Natural killer cell (primary cell): Measurements from ENCODE around the gene AUTS2. TPM values are rescaled to one million over a fixed set of nuclear protein-coding genes. Genes with fewer than 3 reads are reported as not detected.
A peak's percentile ranks its signal among the peaks of the same experiment; 100 is the strongest.

Experiments
- ATAC-seq, 3 donors: fragments of 150-1000 bp in 2 of 3; fragments of 200-7000 bp in 1 of 3; cut with Tn5 transposase; 1 replicate in 1 of 3; 2 replicates in 2 of 3; pipeline ENCODE4 v1.10.0; 2021; ENCODE audit warnings: mild to moderate bottlenecking in 2 of 3, moderate library complexity in 2 of 3
- DNase-seq, 2 donors: peaks; one replicate each; pipeline versions ENCODE4 v3.0.0 to v3.0.0-alpha.2; 2013 to 2021; ENCODE audit warnings: mixed read lengths in 1 of 2
- H3K27ac ChIP-seq: one replicate; pipeline ENCODE4 v1.5.1; 2013; ENCODE audit warnings: mild to moderate bottlenecking, low read length
- H3K27me3 ChIP-seq: one replicate; pipeline ENCODE4 v1.6.1; 2013; ENCODE audit warnings: low read length; ENCODE audit not compliant: control insufficient read depth, insufficient read depth
- H3K36me3 ChIP-seq: one replicate; pipeline ENCODE4 v1.6.1; 2013; ENCODE audit warnings: low read length; ENCODE audit not compliant: control insufficient read depth, insufficient read depth
- H3K4me1 ChIP-seq: one replicate; pipeline ENCODE4 v1.6.1; 2013; ENCODE audit warnings: low read length; ENCODE audit not compliant: control insufficient read depth, insufficient read depth
- H3K4me3 ChIP-seq: one replicate; pipeline ENCODE4 v1.5.1; 2013; ENCODE audit warnings: low read length
- H3K9me3 ChIP-seq: one replicate; pipeline ENCODE4 v1.6.1; 2013; ENCODE audit warnings: low read length; ENCODE audit not compliant: control insufficient read depth, insufficient read depth
- H3K27ac Mint-ChIP-seq, 2 donors: one replicate each; pipeline ENCODE4 v1.8.0; 2022; ENCODE audit warnings: mild to moderate bottlenecking in 2 of 2, mixed read lengths in 2 of 2, moderate library complexity in 1 of 2
- H3K27me3 Mint-ChIP-seq, 2 donors: one replicate each; pipeline ENCODE4 v1.8.0; 2022; ENCODE audit warnings: low read depth in 2 of 2, mixed read lengths in 2 of 2
- H3K36me3 Mint-ChIP-seq: one replicate; pipeline ENCODE4 v1.8.0; 2022; ENCODE audit warnings: mixed read lengths
- H3K4me1 Mint-ChIP-seq, 2 donors: one replicate each; pipeline ENCODE4 v1.8.0; 2022; ENCODE audit warnings: mixed read lengths in 2 of 2
- H3K4me3 Mint-ChIP-seq: one replicate; pipeline ENCODE4 v1.8.0; 2022; ENCODE audit warnings: mild to moderate bottlenecking, moderate library complexity, mixed read lengths
- H3K9me3 Mint-ChIP-seq, 2 donors: one replicate each; pipeline ENCODE4 v1.8.0; 2022; ENCODE audit warnings: mixed read lengths in 2 of 2
- WGBS: methylation state at CpG from one replicate; pipeline ENCODE4 v1.1.7; 2013; ENCODE audit warnings: missing lambda C conversion rate; ENCODE audit not compliant: insufficient coverage; 5-methylcytosine and 5-hydroxymethylcytosine counted together
- intact Hi-C: fragments of 100-400 bp; cut with micrococcal nuclease; formaldehyde crosslinking; loops from one replicate; pipeline ENCODE4 v1.14.2; 2022
- total RNA-seq, 4 donors: library from RNA; stranded (reverse); fragments of 120-200 nt in 1 of 4; gene quantifications; one replicate each; pipeline versions ENCODE4 v1.2.3 to v1.2.4, GENCODE V29; 2013 to 2022
- TF ChIP-seq, protein P1 (sequence below): fragments of 200-600 bp; IDR thresholded peaks from one replicate; pipeline ENCODE4 v1.8.0; 2022; ENCODE audit warnings: antibody characterized with exemption

AUTS2 gene
- total RNA-seq, 3 donors from 2014 or later (not counting 1 experiment from before 2014, with no cell fraction given) = 147 to 197 (median 155) TPM

DNA sequence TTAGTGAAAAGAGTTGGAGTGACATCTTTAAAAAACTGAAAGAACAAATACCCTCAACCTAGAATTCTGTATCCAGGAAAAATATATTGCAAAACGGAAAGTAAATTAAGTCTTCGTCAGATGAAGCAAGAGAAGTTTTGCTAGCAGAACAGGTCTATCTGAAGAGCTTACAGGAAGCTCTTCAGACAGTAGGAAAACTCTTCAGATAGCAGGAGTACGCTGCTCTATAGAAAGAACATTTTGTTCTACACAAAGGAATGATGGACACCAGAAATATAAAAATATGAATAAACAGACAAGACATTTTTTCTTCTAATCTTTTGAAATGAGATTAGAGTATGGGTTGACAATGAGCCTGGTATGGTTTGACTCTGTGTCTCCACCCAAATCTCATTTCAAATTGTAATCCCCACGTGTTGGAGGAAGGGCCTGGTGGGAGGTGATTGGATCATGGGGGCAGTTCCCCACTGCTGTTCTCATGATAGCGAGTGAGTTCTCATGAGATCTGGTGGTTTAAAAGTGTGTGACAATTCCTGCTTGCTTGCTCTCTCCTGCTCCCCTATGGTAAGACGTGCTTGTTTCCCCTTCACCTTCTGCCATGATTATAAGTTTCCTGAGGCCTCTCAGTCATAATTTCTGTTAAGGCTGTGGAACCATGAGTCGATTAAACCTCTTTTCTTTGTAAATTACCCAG, 567.3 kb downstream of the AUTS2 start:
- no peaks in the 10 kb centered on the region for H3K4me1 Mint-ChIP-seq
- no peak for ATAC-seq
- no peak for DNase-seq
- H3K27ac Mint-ChIP-seq = no peak overlapping the region
- H3K9me3 Mint-ChIP-seq = peaks cover 0 to 3% of the 10 kb centered on the region in 2 donors
- 96% methylated on average over 4 of the region's 7 CpGs for WGBS
- Histone ChIP-seq H3K27me3 (no peaks in the 10 kb centered on the region), H3K27ac (no peak overlapping the region), H3K36me3 (no peaks in the 10 kb centered on the region), H3K9me3 (no peaks in the 10 kb centered on the region), H3K4me3 (no peak overlapping the region), H3K4me1 (no peaks in the 10 kb centered on the region)
- peaks cover 11 to 25% of the 10 kb centered on the region in 2 donors for H3K27me3 Mint-ChIP-seq
- TF ChIP-seq, protein P1, sequence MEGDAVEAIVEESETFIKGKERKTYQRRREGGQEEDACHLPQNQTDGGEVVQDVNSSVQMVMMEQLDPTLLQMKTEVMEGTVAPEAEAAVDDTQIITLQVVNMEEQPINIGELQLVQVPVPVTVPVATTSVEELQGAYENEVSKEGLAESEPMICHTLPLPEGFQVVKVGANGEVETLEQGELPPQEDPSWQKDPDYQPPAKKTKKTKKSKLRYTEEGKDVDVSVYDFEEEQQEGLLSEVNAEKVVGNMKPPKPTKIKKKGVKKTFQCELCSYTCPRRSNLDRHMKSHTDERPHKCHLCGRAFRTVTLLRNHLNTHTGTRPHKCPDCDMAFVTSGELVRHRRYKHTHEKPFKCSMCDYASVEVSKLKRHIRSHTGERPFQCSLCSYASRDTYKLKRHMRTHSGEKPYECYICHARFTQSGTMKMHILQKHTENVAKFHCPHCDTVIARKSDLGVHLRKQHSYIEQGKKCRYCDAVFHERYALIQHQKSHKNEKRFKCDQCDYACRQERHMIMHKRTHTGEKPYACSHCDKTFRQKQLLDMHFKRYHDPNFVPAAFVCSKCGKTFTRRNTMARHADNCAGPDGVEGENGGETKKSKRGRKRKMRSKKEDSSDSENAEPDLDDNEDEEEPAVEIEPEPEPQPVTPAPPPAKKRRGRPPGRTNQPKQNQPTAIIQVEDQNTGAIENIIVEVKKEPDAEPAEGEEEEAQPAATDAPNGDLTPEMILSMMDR = no peak
- intact Hi-C loops = no loop called here
- peaks cover 8% of the 10 kb centered on the region for H3K36me3 Mint-ChIP-seq
- no peak overlapping the region for H3K4me3 Mint-ChIP-seq

DNA sequence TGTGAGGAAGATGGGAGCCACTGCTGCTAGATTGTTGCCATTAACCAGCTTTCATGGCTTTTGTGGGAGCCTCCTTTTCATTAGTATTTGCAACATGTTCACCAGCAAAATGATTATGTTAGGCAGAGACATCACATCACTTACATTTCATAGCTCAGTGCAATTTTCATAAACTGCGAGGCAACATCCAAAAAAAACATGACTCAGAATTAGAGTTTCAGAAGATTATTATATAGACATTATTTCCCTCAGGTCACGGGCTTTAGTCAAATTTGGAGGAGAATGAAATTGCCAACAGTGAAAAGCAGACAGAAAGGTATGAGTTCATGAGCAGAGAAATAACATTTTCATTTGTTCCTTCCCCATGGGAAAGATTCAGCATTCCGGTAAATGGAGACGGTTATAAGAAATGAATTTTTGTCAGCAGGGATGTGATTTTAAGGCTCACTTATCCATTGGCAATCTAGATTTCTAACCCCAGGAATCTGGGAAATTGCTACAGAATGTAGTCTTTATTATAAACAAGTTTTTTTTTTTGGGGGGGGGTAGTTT, 573.2 kb downstream of the AUTS2 start:
- 81% methylated on average over 2 of the region's 4 CpGs for WGBS
- Histone ChIP-seq H3K4me1 (no peaks in the 10 kb centered on the region), H3K36me3 (no peaks in the 10 kb centered on the region), H3K4me3 (no peak overlapping the region), H3K9me3 (no peaks in the 10 kb centered on the region), H3K27me3 (peaks cover 4% of the 10 kb centered on the region), H3K27ac (no peak overlapping the region)
- ATAC-seq = no peak
- Mint-ChIP-seq H3K36me3 (peaks cover 4% of the 10 kb centered on the region), H3K4me1 (no peaks in the 10 kb centered on the region), H3K9me3 (peaks cover 0 to 3% of the 10 kb centered on the region in 2 donors), H3K27ac (no peak overlapping the region), H3K27me3 (peaks cover 17 to 39% of the 10 kb centered on the region in 2 donors), H3K4me3 (no peak overlapping the region)
- TF ChIP-seq, protein P1 = no peak
- intact Hi-C loops = loop anchor here (10.0 kb wide), 1 partner anchor 523 kb away; no protein-coding TSS in a partner anchor
- no peak for DNase-seq

DNA sequence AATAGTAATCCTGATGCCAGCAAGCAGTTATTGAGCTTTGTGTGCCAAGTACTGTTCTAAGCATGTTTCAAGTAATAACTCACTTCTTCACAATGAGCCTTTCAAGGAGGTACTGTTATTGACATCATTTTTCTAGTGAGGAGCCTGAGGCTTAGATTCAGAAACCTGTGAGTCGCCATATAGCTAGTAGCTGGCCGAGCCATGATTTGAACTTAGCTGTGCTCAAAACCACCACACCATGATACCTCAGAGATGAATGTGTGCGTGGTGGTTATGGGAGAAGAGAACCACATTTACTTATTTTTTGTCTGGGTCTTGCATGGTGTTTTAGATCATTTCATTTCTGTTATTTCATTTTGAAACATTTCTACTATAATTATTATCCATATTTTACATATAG, 578.9 kb downstream of the AUTS2 start:
- WGBS = 39% methylated on average over 2 of the region's 3 CpGs
- Histone ChIP-seq H3K27me3 (peaks cover 12% of the 10 kb centered on the region), H3K9me3 (no peaks in the 10 kb centered on the region), H3K4me1 (peaks cover 11% of the 10 kb centered on the region), H3K27ac (no peak overlapping the region), H3K4me3 (no peak overlapping the region), H3K36me3 (no peaks in the 10 kb centered on the region)
- no peak for DNase-seq
- Mint-ChIP-seq H3K27ac (no peak overlapping the region), H3K4me1 (peaks cover 8 to 9% of the 10 kb centered on the region in 2 donors), H3K36me3 (no peaks in the 10 kb centered on the region), H3K27me3 (peaks cover 37 to 38% of the 10 kb centered on the region in 2 donors), H3K9me3 (no peaks in the 10 kb centered on the region), H3K4me3 (no peak overlapping the region)
- TF ChIP-seq, protein P1 = no peak
- intact Hi-C loops = loop anchor here (10.0 kb wide), 1 partner anchor 518 kb away; no protein-coding TSS in a partner anchor
- ATAC-seq = peak in 1 of 3 donors; percentile 15
